ENCODE measurements around the gene CASR. TPM values are rescaled to one million over a fixed set of nuclear protein-coding genes. Genes with fewer than 3 reads are reported as not detected.
"Not testable (repeated sequence)": the region's sequence is repeated elsewhere in the genome, so short reads cannot be mapped to it uniquely, and the experiment has no call there.

The CASR gene
- total RNA-seq, 1 experiment from 2014 or later = not detected

DNA sequence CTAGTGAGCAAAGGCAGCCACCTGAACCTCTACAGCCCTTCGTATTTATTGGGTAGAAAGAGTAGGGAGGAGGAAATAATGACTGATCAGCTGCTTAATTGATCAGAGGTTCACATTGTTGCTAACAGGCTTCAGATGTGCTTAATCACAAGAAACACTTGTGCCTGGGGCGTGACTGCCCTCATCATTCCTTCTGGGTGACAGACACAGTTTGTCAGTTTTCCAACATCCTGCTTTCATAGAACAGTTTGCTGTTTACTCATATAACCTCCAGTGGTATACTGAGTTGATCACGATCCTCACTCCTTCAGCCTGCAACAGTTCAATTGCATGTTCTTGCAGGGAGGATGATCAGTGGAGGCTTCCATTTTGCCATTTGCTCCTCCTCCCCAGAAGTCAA, 13.6 kb upstream of the CASR start:
- BruUV-seq (replicated peaks) = no TSS peak
- H3K4me1 ChIP-seq = no peaks in the 10 kb centered on the region

DNA sequence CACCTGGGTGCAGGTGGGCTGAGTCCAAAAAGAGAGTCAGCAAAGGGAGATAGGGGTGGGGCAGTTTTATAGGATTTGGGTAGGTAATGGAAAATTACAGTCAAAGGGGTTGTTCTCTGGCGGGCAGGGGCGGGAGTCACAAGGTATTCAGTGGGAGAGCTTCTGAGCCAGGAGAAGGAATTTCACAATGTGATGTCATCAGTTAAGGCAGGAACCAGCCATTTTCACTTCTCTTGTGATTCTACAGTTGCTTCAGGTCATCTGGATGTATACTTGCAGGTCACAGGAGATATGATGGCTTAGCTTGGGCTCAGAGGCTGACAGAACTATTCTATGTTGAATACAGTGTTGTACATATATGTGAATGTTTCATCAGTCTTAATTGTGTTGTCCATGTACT, 12.1 kb upstream of the CASR start:
- H3K27ac Mint-ChIP-seq (ENCODE audit: unreplicated experiment); H3K4me1 Mint-ChIP-seq (ENCODE audit: low read depth, unreplicated experiment); H3K4me3 Mint-ChIP-seq (ENCODE audit: unreplicated experiment); H3K4me3 ChIP-seq (ENCODE audit: low read depth, low read length); H3K27me3 ChIP-seq (replicated peaks; ENCODE audit: control insufficient read depth, insufficient read depth, low read length); H3K9me3 ChIP-seq; CTCF ChIA-PET; intact Hi-C loops (cut with micrococcal nuclease; ENCODE audit: unreplicated experiment); DNase-seq; H3K36me3 Mint-ChIP-seq (ENCODE audit: insufficient read depth, unreplicated experiment); POLR2A ChIA-PET; H3K27me3 Mint-ChIP-seq (ENCODE audit: insufficient read depth, unreplicated experiment); H3K9me3 Mint-ChIP-seq (ENCODE audit: unreplicated experiment); BruUV-seq (replicated peaks); H3K4me1 ChIP-seq; H3K36me3 ChIP-seq (ENCODE audit: control insufficient read depth, insufficient read depth, low read length): not testable (repeated sequence)

More for the DNA sequence above, 13.6 kb upstream of the CASR start:
- POLR2A ChIA-PET = no interaction called here
- no peaks in the 10 kb centered on the region for H3K36me3 ChIP-seq (ENCODE audit: control insufficient read depth, insufficient read depth, low read length)
- DNase-seq = no peak
- TF ChIP-seq, protein P1, sequence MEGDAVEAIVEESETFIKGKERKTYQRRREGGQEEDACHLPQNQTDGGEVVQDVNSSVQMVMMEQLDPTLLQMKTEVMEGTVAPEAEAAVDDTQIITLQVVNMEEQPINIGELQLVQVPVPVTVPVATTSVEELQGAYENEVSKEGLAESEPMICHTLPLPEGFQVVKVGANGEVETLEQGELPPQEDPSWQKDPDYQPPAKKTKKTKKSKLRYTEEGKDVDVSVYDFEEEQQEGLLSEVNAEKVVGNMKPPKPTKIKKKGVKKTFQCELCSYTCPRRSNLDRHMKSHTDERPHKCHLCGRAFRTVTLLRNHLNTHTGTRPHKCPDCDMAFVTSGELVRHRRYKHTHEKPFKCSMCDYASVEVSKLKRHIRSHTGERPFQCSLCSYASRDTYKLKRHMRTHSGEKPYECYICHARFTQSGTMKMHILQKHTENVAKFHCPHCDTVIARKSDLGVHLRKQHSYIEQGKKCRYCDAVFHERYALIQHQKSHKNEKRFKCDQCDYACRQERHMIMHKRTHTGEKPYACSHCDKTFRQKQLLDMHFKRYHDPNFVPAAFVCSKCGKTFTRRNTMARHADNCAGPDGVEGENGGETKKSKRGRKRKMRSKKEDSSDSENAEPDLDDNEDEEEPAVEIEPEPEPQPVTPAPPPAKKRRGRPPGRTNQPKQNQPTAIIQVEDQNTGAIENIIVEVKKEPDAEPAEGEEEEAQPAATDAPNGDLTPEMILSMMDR (IDR thresholded peaks at IDR 0.05; ENCODE audit: insufficient read depth in 1 of 2, low read depth in 1 of 2, low read length in 1 of 2, severe bottlenecking in 1 of 2, unreplicated experiment in 1 of 2) = no peak
- Mint-ChIP-seq H3K4me3 (ENCODE audit: unreplicated experiment) (no peak overlapping the region), H3K36me3 (ENCODE audit: insufficient read depth, unreplicated experiment) (no peaks in the 10 kb centered on the region), H3K4me1 (ENCODE audit: low read depth, unreplicated experiment) (no peaks in the 10 kb centered on the region), H3K9me3 (ENCODE audit: unreplicated experiment) (peaks cover 12% of the 10 kb centered on the region), H3K27ac (ENCODE audit: unreplicated experiment) (no peak overlapping the region), H3K27me3 (ENCODE audit: insufficient read depth, unreplicated experiment) (peaks cover 6% of the 10 kb centered on the region)
- no peak overlapping the region for H3K4me3 ChIP-seq (ENCODE audit: low read depth, low read length)
- CTCF ChIA-PET = no interaction called here
- intact Hi-C loops (cut with micrococcal nuclease; ENCODE audit: unreplicated experiment) = no loop called here
- H3K27me3 ChIP-seq (replicated peaks; ENCODE audit: control insufficient read depth, insufficient read depth, low read length) = no peaks in the 10 kb centered on the region
- H3K9me3 ChIP-seq = no peaks in the 10 kb centered on the region

DNA sequence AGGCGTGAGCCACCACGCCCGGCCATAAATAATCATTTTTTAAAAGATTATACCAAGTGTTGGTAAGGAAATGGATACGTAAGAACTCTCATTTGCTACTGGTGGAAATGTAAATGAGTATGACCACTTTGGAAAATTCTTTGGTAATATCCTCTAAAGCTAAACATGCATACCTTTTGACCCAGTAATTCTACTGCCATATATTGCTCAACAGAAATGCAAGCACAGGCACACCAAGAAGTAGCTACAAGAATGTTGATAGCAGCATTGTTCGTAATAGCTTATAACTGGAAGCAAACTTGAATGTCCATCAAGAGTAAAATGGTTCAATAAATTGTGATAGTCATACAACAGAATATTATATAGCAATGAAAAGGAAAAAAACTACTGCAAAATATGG, 4.8 kb upstream of the CASR start:
- no peaks in the 10 kb centered on the region for H3K27me3 ChIP-seq (replicated peaks; ENCODE audit: control insufficient read depth, insufficient read depth, low read length)
- Mint-ChIP-seq H3K27me3 (ENCODE audit: insufficient read depth, unreplicated experiment) (peaks cover 15% of the 10 kb centered on the region), H3K4me1 (ENCODE audit: low read depth, unreplicated experiment) (no peaks in the 10 kb centered on the region), H3K9me3 (ENCODE audit: unreplicated experiment) (no peaks in the 10 kb centered on the region), H3K4me3 (ENCODE audit: unreplicated experiment) (no peak overlapping the region), H3K27ac (ENCODE audit: unreplicated experiment) (no peak overlapping the region), H3K36me3 (ENCODE audit: insufficient read depth, unreplicated experiment) (no peaks in the 10 kb centered on the region)
- TF ChIP-seq, protein P1 (IDR thresholded peaks at IDR 0.05; ENCODE audit: insufficient read depth in 1 of 2, low read depth in 1 of 2, low read length in 1 of 2, severe bottlenecking in 1 of 2, unreplicated experiment in 1 of 2) = no peak
- no peaks in the 10 kb centered on the region for H3K4me1 ChIP-seq
- ChIA-PET CTCF (no interaction called here), POLR2A (no interaction called here)
- no peak overlapping the region for H3K4me3 ChIP-seq (ENCODE audit: low read depth, low read length)
- BruUV-seq (replicated peaks) = no TSS peak
- no peaks in the 10 kb centered on the region for H3K9me3 ChIP-seq
- DNase-seq = no peak
- no peaks in the 10 kb centered on the region for H3K36me3 ChIP-seq (ENCODE audit: control insufficient read depth, insufficient read depth, low read length)
- intact Hi-C loops (cut with micrococcal nuclease; ENCODE audit: unreplicated experiment) = no loop called here

Measured in Caco-2 (cell line).